HuH-7 (cell line): ENCODE results near the gene ASGR2.
A peak's percentile ranks its signal among the peaks of the same experiment; 100 is the strongest.
"Not testable (repeated sequence)": the region's sequence is repeated elsewhere in the genome, so short reads cannot be mapped to it uniquely, and the experiment has no call there.

ENCODE experiments used
- DNase-seq: peaks from one replicate; pipeline ENCODE4 v3.0.0; 2011; ENCODE audit warnings: low spot score

Gene ASGR2, protein sequence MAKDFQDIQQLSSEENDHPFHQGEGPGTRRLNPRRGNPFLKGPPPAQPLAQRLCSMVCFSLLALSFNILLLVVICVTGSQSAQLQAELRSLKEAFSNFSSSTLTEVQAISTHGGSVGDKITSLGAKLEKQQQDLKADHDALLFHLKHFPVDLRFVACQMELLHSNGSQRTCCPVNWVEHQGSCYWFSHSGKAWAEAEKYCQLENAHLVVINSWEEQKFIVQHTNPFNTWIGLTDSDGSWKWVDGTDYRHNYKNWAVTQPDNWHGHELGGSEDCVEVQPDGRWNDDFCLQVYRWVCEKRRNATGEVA

DNA sequence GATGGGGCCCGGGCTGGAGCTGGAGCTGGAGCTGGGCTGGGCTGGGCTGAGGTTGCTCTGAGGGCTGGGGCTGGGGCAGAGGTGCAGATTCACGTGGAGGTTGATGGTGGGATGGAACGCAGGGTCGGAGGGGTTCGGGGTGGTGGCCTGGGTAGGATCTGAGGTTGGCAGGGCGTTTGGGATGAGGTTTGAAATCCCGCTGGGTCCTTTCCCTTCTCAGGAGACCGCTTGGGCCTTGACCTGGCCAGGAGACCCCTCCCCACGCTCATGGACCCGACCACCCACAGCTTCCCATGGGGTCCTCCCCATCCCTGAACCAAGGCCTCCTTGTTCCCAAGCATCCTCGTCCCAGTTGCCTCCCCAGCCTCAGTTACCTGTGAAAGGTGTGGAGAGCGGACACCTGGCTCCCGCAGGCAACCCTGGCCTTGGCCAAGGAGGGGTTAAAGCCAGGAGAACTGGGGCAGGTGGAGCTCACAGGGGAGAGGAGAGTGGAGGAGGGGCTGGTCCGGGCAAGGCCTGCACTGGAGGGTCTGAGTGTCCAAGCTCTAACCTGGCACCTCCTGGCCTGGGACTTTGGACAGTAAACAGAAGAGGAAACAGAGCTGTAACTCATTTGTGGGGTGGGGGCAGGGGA is at the start of gene ASGR2:
Gene ASGR2 (minus strand): TSS at position 582 of the 634 bp plus-strand sequence. CDS start 582 bp downstream, outside the sequence.
- DNase-seq = peak; percentile 83

DNA sequence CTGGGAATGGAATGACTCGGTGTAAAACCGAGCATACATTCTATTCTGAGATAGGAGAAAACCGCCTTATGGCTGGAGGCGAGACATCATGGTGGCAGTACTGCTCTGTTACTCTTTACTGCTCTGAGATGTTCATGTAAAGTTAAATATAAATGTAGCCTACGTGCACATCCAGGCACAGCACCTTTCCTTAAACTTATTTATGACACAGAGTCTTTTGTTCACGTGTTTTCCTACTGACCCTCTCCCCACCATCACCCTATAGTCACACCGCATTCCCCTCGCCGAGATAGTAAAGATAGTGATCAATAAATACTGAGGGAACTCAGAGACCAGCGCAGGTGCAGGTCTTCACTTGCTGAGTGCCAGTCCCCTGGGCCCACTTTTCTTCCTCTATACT is 44.9 kb upstream of the ASGR2 start:
- DNase-seq = not testable (repeated sequence)

DNA sequence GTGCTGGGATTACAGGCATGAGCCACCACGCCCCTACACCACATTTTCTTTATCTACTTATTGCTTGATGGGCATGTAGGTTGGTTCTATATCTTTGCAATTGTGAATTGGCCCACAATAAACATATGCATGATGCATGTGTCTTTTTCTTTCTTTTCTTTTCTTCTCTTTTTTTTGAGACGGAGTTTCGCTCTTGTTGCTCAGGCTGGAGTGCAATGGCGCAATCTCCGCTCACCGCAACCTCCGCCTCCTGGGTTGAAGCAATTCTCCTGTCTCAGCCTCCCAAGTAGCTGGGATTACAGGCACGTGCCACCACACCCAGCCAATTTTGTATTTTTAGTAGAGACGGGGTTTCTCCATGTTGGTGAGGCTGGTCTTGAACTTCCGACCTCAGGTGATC is 43.8 kb upstream of the ASGR2 start:
- not testable (repeated sequence) for DNase-seq

DNA sequence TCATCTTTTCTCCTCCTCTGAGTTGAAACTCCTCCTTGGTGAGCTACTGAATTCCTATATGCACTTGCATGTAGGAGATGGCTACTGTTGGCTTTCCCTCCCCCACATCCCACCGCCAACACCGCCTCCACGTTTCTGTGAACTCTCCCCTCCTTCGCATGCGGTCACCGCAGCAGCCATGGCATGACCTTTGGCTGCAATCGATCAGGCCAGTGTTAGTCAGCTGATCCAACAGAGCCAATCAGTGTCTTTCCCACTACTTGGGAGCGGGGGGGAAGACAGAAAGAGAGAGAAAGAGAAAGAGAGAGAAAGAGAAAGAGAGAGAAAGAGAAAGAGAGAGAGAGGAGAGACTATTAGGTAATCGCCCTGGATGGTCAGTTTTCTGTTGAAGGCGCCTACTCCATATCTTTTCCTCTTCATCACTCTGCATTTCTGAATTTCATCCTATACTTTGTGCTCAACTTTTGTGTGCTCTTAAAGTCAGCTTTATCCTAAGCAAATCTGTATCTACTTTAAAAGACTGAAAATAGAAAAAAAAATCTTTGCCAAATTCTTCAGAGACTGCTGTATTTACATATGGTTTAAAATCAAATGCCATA is 41.8 kb upstream of the ASGR2 start:
- peak; percentile 63 for DNase-seq

DNA sequence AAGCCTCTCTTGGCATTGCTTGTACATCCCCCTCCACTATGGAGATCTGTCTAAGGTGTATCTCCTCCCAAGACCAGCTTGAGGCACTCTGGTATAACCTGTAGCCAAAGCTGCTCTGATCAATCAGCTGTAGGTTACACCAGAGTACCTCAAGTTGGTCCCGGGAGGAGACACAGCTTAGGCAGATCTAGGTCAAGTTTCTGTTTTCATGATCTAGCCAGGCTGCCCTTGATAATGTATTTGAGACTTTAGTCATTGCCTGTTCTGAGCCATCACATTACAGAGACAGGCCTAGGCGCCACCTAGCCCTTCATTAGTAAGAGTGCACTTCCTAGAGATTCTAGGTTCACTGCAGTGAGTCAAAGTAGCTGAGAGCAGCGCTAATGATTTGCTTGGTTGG is 33.1 kb upstream of the ASGR2 start:
- DNase-seq = no peak

DNA sequence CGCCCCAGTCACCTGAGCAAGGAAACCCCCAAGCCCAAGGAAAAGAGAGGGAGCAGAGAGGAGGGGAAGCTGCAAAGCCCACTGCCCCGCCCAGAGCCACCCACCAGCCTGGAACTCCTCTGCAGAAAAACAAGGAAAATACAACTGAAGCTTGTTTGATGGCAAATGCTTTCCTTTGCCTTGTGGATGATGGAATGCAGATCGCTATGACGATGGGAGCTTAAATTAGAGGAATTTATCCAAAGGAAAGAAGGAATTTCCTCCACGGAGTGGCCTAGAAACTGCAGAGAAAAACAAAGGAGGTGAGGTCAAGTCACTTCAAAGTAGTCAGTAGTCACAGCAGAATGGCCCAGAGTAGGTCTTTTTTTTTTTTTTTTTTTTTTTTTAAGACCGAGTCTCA is 31.5 kb upstream of the ASGR2 start:
- no peak for DNase-seq

DNA sequence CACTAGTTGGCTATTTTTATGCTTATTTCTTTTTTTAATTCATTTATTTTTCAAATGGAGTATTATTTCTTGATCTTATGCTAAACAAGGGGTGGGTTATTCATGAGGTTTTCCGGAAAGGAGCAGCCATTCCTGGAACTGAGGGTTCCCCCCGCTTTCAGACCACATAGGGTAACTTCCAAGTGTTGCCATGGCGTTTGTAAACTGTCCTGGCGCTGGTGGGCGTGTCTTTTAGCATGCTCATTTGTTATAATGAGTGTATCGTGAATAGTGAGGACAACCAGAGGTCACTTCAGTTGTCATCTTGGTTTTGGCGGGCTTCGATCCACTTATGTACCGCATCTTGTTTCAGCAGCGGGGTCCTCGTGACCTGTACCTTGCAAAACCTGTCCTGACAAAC is 29.6 kb upstream of the ASGR2 start:
- DNase-seq = no peak

DNA sequence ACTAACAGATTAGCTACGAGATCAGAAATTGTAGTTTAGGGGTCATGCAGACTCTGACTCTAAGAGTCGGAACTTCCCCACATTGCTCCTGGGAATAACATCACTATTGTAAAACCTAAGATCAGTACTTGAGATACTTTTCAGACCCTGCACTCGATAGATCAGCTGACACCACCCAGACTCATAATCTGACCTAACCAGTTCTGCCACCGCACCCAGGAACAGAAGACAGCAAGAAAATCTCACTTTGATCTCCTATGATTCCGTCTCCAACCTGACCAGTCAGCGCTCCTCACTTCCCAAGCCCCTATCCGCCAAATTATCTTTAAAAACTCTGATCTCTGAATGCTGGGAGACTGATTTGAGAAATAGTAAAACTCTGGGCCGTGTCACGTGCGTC is 27.2 kb upstream of the ASGR2 start:
- no peak for DNase-seq

DNA sequence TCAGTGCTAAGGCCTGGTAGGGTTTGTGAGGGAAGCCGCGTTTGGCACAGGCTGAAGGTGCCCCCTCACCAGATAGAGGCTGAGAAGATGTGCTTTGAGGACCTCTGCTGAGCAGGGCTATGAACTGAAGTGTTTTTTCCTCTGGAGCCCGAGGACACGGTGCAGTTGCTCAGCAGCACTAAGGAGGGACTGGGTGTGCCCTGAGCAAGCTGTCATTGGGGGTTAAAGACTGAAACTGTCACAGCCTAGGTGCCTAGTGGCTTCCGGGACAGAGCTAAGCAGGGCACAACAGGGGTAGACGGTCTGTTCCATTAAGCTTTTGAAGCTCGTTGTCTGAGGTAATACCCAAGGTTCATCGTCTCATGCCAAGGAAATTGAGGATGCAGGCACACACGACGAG is 24.8 kb upstream of the ASGR2 start:
- no peak for DNase-seq

DNA sequence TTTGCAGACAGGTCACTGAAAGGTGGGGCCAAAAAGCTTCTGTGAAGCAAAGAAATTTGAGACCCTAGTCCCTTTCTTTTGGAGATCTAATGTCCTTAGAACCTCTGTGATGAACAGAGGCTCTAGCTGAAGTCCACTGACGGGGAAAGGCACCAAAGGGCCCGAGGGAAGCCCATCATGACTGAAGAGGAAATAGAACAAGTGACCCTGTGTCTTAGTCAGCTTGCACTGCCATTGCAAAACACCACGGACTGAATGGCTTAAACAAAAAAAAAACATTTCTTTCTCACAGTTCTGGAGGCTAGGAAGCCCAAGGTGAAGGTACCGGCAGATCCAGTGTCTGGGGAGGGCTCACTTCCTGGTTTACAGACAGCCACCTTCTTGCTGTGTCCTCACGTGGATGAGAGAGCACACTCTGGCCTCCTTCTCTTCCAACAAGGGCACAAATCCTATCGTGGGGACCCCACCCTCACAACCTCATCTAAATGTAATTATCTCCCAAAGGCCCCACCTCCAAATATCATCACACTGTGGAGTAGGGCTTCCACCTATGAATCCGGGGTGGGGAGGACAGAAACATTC is 24.3 kb upstream of the ASGR2 start:
- DNase-seq = no peak

DNA sequence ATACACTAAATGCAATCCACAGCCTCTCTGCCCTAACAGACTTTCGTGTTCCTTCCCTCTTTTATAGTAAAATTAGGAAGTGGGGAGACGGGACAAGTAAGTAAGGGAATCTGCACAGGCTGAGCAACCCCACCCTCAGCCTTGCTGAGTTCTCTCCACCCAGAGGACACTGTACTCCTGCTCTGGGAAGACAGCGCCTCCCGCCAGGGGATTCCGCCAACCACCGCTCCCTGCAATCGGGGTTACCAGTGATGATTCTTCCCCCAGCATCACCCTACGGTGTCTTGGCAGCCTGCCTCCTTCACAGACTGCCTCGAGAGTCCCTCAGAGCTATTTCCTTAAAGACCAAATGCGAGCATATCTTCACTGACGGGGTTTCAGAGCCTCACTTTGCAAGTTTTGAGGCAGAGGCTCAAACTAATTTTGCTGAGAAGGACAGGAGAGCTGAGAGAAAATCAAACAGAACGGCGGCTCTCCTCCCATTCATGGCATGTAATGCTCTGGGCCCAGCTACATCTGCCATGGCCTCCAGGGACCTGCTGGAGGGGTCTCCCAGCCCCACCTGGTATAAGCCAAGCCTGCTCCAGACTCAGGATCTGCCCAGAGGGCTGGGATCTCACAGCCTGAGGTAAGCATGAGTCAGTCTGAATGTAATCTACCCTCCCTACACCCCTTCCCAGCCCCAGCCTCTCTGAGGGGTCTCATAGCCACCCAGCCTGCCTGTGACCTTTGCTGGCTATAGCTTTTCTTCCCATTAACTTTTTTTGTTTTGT is 22.7 kb upstream of the ASGR2 start:
- no peak for DNase-seq

DNA sequence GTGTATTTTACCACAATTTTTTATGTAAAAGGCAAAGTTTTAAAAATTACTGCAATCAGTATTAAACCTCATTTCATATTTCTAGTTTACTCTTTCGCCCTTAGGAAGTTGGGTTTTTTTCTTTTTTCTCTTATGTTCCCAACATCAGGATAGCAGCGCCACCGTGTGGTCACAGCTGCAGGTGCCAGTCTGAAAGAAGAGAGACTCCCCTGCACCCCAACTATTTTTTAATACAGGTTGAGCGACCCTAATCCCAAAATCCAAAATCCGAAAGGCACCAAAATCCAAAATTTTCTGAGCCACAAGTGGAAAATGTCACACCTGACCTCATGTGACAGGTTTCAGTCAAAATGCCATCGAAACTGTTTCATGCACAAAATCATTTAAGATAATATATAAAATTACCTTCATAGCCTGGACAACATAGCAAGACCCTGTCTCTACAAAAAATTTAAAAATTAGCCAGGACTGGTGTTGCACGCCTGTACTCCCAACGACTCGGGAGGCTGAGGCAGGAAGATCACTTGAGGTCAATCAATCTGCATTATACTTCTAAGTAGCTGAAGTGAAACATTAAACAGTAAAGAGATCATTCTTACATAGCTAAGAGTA is 21.8 kb upstream of the ASGR2 start:
- DNase-seq = no peak

DNA sequence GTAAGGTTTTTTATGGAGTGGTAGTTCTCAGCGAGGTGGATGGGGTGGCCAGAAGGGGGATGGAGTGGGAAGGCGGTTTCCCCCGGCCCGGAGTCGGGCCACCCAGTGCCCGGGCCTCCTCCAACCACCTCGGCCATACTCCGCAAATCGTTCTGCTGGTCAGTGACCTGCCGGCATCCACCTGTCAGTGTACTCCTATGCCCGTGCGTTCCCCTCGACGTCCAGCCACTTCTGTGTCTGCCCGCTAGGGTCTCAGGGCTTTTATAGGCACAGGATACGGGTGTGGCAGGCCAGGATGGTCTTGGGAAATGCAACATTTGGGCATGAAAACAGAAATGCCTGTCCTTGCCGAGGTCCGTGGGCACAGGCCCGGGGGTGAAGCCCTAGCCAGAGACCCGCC is 19.3 kb upstream of the ASGR2 start:
- DNase-seq = no peak

DNA sequence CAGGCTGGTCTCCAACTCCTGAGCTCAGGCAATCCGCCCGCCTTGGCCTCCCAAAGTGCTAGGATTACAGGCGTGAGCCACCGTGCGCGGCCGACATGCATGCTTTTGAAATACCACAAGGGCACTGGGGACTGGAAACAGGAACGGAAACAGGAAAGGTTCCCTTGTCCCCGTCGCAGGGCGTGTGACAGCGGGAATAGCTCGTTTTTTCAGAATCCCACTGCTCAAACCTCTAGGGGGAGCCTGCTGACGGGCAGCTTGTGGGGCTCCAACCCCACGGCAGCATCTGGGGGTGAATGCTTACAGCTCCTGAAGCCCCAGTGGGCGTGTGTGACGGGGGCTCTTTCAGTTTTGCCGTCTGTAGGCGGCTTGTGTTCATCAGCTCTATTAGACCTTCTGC is 18.8 kb upstream of the ASGR2 start:
- DNase-seq = no peak

DNA sequence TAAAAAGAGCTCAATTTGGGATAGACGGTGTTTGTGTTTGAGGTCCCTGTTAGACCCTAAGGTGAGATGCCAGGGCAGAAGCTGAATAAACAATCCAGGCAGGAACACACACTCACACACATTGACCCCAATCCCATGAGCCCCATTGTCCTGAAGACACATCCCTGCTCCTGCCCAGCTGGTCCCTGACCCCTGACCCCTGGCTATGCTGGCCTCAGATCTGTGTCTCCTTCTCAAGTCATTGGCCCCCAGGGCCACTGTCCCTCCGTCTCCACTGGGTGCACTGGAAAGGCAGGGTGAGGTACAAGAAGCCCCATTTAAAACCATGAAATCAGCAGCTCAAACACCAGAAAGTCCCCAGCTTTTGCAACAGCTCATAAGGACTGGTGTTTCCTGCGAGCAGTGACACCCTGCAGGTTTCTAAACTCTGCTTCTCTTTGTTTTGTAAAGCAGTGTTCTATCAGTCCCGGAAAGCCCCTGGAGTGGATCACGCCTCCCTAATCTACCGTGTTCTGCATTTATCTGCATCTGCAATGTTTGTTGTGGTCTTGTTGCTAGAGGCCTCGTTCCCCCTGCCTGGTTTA is 18.0 kb upstream of the ASGR2 start:
- peak; percentile 43 for DNase-seq

DNA sequence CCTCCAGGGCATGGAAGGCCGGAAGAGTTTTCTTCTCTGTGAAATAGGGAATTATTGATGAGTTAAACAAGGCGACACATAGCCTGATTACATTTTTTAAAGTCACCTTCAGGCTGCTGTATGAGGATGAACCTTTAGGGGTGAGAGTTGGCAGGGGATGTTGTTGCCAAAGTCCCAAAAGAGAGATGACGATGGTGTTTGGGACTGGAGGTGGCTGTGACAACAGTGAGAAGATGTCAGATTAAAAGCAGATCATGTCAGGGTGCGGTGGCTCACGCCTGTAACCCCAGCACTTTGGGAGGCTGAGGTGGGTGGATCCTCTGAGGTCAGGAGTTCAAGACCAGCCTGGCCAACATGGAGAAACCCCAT is 16.8 kb upstream of the ASGR2 start:
- DNase-seq = no peak

DNA sequence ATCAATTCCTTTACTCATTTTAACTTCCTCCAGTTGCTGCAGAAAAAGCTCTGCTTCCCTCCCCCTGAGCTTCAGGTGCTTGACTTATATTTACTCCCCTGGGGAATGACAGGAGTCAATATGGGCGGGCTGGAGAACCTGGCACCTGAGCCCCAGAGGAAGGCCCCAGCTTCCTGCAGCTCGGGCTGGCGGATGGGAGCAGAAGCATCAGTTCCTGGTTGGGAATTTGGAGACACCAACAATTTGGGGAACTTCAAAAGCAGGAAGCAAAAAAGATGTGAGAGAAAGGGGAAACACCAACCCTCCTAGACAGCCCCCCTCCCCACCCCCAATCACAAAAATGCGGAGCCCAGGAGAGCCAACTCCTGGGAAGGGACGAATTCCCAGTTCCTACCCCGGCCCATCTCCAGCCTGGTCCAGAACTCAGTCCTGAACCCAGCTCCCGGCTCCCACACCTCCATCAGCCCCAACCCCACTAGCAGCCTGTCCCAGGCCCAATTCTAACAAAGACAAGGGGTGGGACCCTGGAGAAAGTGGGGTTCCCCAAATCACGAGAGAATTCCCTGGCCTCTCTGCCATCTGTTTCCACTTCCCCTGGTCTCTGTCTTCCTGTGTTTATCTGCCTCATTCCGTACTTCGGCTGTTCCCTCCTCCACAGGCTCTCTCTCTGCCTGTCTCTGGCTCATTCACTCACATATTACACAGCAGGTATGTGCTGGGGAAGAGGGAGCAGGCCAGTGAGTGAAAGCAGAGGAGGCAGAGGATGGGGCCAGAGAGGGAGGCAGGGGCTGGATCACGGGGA is 16.2 kb upstream of the ASGR2 start:
- no peak for DNase-seq

DNA sequence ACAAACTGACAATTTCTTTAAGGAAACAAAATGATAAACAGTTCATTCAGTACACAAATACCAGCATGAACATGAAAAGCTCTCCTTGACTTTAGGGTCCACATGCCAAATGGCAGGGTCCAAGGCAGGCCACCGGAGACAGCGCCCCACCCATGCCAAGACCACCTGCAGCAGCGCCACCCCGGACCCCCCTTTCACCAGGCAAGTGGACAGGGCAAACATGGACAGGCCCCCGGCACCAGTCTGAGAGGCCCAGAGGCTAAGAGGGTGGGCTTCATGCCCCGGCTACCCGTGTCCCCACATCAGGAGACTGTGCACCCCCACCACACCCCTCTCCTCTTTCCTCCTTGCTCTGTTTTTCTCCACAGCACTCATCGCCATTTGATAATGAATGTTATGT is 14.7 kb upstream of the ASGR2 start:
- DNase-seq = no peak

DNA sequence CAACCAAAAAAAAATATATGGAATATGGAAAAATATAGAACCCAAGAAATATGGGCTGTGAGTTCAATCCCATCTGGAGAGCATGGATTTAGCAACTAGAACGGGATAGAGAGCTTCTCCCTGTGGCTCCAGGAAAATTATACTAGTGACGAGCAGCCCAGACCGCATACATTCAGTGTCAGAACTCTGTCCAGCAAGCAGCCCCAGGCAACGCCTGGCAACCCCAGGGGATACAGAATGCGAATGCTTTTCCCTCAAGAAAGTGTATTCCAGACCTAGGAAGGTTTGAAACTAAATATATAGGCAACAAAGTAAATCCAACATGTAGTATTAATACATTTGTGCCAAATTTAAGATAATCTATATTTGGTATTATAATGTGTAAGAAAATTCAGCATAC is 13.5 kb upstream of the ASGR2 start:
- DNase-seq = no peak

DNA sequence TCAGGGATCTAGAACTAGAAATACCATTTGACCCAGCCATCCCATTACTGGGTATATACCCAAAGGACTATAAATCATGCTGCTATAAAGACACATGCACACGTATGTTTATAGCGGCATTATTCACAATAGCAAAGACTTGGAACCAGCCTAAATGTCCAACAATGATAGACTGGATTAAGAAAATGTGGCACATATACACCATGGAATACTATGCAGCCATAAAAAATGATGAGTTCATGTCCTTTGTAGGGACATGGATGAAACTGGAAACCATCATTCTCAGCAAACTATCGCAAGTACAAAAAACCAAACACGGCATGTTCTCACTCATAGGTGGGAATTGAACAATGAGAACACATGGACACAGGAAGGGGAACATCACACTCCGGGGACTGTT is 12.9 kb upstream of the ASGR2 start:
- not testable (repeated sequence) for DNase-seq

DNA sequence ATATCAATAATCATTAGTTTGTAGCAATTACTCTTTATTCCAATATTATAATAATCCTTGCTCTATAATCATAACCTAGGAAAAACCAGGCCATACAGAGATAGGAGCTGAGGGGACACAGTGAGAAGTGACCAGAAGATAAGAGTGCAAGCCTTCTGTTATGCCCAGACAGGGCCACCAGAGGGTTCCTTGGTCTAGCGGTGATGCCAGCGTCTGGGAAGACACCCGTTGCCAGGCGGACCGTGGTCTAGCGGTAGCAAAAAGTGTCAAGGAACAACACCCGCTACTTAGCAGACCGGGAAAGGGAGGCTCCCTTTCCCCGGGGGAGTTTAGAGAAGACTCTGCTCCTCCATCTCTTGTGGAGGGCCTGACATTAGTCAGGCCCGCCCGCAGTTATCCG is 11.8 kb upstream of the ASGR2 start:
- not testable (repeated sequence) for DNase-seq
